ENCODE measurements around the gene COL7A1.

- no peak for TF ChIP-seq MAX (CRISPR knock-in tag; IDR thresholded peaks at IDR 0.05)
- no peak for TF ChIP-seq ETV6 (CRISPR knock-in tag; IDR thresholded peaks at IDR 0.05)
- no peak for TF ChIP-seq CTCF (IDR thresholded peaks at IDR 0.05)
- TF ChIP-seq CREB1 (CRISPR knock-in tag; IDR thresholded peaks at IDR 0.05), result no peak
- no peak for TF ChIP-seq ZNF281 (CRISPR knock-in tag; IDR thresholded peaks at IDR 0.05)
- no peak for TF ChIP-seq USF1 (CRISPR knock-in tag; IDR thresholded peaks at IDR 0.05)
- no peak for TF ChIP-seq ZBTB21 (CRISPR knock-in tag; IDR thresholded peaks at IDR 0.05; ENCODE audit: borderline replicate concordance)
- TF ChIP-seq SMAD3 (CRISPR knock-in tag; IDR thresholded peaks at IDR 0.05; ENCODE audit: borderline replicate concordance), result no peak
Observed at GRCh38 chr3:48631516-48632448, 36.7 kb upstream of the COL7A1 start.
